Activated naive CD4-positive, alpha-beta T cell treated with anti-CD3 and anti-CD28 coated beads for 36 hours (primary cell): ENCODE data around the gene NCOA1. TPM values are rescaled to one million over a fixed set of nuclear protein-coding genes. Genes with fewer than 3 reads are reported as not detected.
"Not testable (repeated sequence)": the region's sequence is repeated elsewhere in the genome, so short reads cannot be mapped to it uniquely, and the experiment has no call there.

Experiments used
- CTCF ChIA-PET: fragments of 350-600 bp; sonication (Branson Sonifier 250); formaldehyde crosslinking; loops from one replicate; lab custom pipeline; 2021; ENCODE audit warnings: antibody characterized with exemption; lab: Charles Lee
- DNase-seq: peaks from one replicate; pipeline ENCODE4 v3.0.0-alpha.2; 2020
- H3K27ac Mint-ChIP-seq: one replicate; pipeline ENCODE4 v1.8.0; 2021; ENCODE audit warnings: mild to moderate bottlenecking, mixed read lengths
- H3K27me3 Mint-ChIP-seq: one replicate; pipeline ENCODE4 v1.8.0; 2021; ENCODE audit warnings: low read depth, mixed read lengths
- H3K36me3 Mint-ChIP-seq: one replicate; pipeline ENCODE4 v1.8.0; 2021; ENCODE audit warnings: low read depth, mixed read lengths
- H3K4me1 Mint-ChIP-seq: one replicate; pipeline ENCODE4 v1.8.0; 2021; ENCODE audit warnings: low read depth, mixed read lengths
- H3K4me3 Mint-ChIP-seq: one replicate; pipeline ENCODE4 v1.8.0; 2021; ENCODE audit warnings: mild to moderate bottlenecking, moderate library complexity, mixed read lengths
- H3K9me3 Mint-ChIP-seq: one replicate; pipeline ENCODE4 v1.8.0; 2021; ENCODE audit warnings: mixed read lengths
- intact Hi-C: fragments of 100-400 bp; cut with micrococcal nuclease; formaldehyde crosslinking; loops from one replicate; pipeline ENCODE4 v1.15.1; 2023
- total RNA-seq, 2 experiments: library from RNA; stranded (reverse); gene quantifications; one replicate each; pipeline ENCODE4 v1.2.3, GENCODE V29; 2021

Gene NCOA1
- total RNA-seq, 2 experiments from 2014 or later: 14.0 to 15.4 TPM

DNA sequence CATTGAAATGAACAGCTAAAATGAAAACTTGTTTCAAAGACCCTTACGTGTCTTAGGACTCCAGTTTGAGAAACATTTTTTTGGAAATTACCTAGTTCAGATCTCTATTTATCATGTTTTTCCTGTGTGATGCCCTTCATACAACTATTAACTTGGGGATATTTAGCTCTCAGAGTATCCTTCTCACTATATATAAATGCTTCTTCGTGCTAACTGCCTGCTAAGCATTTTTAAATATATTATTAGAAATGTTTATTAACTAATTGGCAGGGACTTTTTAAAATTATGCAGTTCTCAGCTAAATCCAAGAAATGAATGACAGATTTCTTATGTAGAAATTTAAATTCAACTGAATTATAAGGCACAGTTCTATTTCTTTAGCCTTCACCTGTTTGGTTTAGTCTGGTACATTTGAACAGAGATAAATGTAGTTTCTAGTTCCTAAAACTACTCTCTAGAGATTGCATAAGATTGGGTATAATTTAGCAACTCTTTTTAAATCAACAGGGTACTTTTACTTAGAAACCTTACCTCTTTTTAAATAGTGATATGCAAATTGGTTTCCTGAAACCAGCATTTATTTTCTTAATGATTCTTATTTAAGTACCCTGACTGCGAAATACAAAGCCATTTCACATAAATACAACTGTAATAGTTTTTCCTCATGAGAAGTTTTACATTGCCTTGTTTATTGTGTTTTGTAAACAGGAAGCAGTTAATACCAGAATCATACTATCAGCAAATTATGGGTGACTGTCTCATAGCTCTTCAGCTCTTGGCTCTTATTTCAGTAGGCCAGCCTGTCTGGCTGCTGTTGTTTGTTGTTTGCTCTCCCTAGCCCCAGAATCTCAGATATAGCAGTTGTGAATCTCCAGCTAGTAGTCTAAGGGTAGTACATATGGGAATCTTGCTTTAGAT lies 161.5 kb downstream of the NCOA1 start:
- intact Hi-C loops: no loop called here
- peaks cover 2% of the 10 kb centered on the region for H3K36me3 Mint-ChIP-seq
- CTCF ChIA-PET: no interaction called here
- no peaks in the 10 kb centered on the region for H3K27me3 Mint-ChIP-seq
- peaks cover 10% of the 10 kb centered on the region for H3K4me1 Mint-ChIP-seq
- H3K4me3 Mint-ChIP-seq: no peak overlapping the region
- no peaks in the 10 kb centered on the region for H3K9me3 Mint-ChIP-seq
- no peak for DNase-seq
- no peak overlapping the region for H3K27ac Mint-ChIP-seq

GRCh38 chr2:24657818-24658217 lies 166.8 kb downstream of the NCOA1 start:
- no peaks in the 10 kb centered on the region for H3K36me3 Mint-ChIP-seq
- DNase-seq: no peak
- peaks cover 4% of the 10 kb centered on the region for H3K4me1 Mint-ChIP-seq
- no peaks in the 10 kb centered on the region for H3K9me3 Mint-ChIP-seq
- CTCF ChIA-PET: no interaction called here
- H3K27me3 Mint-ChIP-seq: no peaks in the 10 kb centered on the region
- H3K27ac Mint-ChIP-seq: no peak overlapping the region
- no peak overlapping the region for H3K4me3 Mint-ChIP-seq
- intact Hi-C loops: no loop called here

DNA sequence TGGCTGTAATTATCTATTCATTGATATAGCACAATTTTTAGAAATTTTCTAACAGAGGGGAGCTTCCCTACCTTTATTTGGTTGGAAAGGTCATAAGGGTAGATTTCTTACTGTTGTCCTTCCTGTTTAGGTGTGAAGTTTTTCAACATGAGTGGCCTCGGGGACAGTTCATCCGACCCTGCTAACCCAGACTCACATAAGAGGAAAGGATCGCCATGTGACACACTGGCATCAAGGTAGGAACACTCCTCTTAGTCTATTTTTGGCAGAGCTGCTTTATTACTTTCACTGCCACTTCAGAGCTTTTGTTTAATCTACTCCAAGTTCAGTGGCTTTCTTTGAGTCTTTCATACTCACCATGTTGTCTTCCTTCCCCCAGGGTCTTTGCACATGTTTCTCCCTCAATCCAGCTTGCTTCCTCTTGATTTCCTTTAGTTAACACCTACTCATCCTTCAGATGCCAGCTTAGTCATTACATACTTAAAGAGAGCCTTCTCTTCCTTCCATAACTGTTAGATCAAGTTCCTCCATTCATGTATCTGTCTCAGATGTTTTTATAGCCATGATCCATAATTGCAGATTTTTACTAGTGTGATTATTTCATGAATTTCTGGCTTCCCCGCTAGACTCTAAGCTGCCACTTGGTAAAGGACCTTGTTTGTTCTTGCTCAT lies 167.6 kb downstream of the NCOA1 start:
- CTCF ChIA-PET: no interaction called here
- peaks cover 4% of the 10 kb centered on the region for H3K4me1 Mint-ChIP-seq
- H3K27me3 Mint-ChIP-seq: no peaks in the 10 kb centered on the region
- no peak overlapping the region for H3K4me3 Mint-ChIP-seq
- no peaks in the 10 kb centered on the region for H3K9me3 Mint-ChIP-seq
- no peak for DNase-seq
- peaks cover under 1% of the 10 kb centered on the region for H3K36me3 Mint-ChIP-seq
- H3K27ac Mint-ChIP-seq: no peak overlapping the region
- intact Hi-C loops: no loop called here

GRCh38 chr2:24659862-24660261 lies 168.8 kb downstream of the NCOA1 start:
- no peak overlapping the region for H3K4me3 Mint-ChIP-seq
- CTCF ChIA-PET: no interaction called here
- intact Hi-C loops: no loop called here
- no peaks in the 10 kb centered on the region for H3K9me3 Mint-ChIP-seq
- H3K27me3 Mint-ChIP-seq: no peaks in the 10 kb centered on the region
- no peak for DNase-seq
- H3K36me3 Mint-ChIP-seq: peaks cover 2% of the 10 kb centered on the region
- H3K4me1 Mint-ChIP-seq: peaks cover 4% of the 10 kb centered on the region
- H3K27ac Mint-ChIP-seq: no peak overlapping the region

- intact Hi-C loops: no loop called here
- DNase-seq: no peak
- no peaks in the 10 kb centered on the region for H3K27me3 Mint-ChIP-seq
- CTCF ChIA-PET: interaction anchor here (0.5 kb wide), 1 partner anchor 21 kb away, joined by 3 read pairs; no protein-coding TSS in a partner anchor
- peaks cover 1% of the 10 kb centered on the region for H3K4me1 Mint-ChIP-seq
- H3K4me3 Mint-ChIP-seq: no peak overlapping the region
- no peaks in the 10 kb centered on the region for H3K9me3 Mint-ChIP-seq
- H3K27ac Mint-ChIP-seq: no peak overlapping the region
- peaks cover 7% of the 10 kb centered on the region for H3K36me3 Mint-ChIP-seq
Observed at GRCh38 chr2:24667542-24667941, 176.5 kb downstream of the NCOA1 start.

GRCh38 chr2:24671230-24671629 lies 180.2 kb downstream of the NCOA1 start:
- intact Hi-C loops: no loop called here
- H3K36me3 Mint-ChIP-seq: peaks cover 8% of the 10 kb centered on the region
- H3K27ac Mint-ChIP-seq: no peak overlapping the region
- no peak for DNase-seq
- H3K4me1 Mint-ChIP-seq: peaks cover 6% of the 10 kb centered on the region
- H3K27me3 Mint-ChIP-seq: no peaks in the 10 kb centered on the region
- no peaks in the 10 kb centered on the region for H3K9me3 Mint-ChIP-seq
- no peak overlapping the region for H3K4me3 Mint-ChIP-seq
- CTCF ChIA-PET: no interaction called here

DNA sequence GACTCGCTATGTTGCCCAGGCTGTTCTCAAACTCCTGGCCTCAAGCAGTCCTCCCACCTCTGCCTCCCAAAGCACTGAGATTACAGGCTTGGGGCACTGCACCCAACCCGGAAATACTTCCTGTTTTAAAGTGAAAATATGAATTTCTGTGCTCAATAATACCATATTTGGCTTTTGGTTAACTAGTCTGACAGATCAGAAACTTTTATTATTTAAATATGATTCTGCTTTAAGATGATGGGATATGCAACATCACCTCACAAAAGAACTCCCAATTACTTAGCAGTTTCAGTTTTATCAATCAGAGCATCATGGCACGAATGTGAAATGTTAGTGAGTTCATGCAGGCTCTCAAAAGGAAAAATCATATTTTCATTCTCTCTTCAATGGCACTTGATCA lies 181.5 kb downstream of the NCOA1 start:
- intact Hi-C loops: no loop called here
- no peak overlapping the region for H3K27ac Mint-ChIP-seq
- no peak overlapping the region for H3K4me3 Mint-ChIP-seq
- H3K9me3 Mint-ChIP-seq: no peaks in the 10 kb centered on the region
- H3K36me3 Mint-ChIP-seq: peaks cover 13% of the 10 kb centered on the region
- DNase-seq: peak; percentile 14
- no peaks in the 10 kb centered on the region for H3K27me3 Mint-ChIP-seq
- peaks cover 6% of the 10 kb centered on the region for H3K4me1 Mint-ChIP-seq
- CTCF ChIA-PET: no interaction called here

GRCh38 chr2:24675338-24675737 lies 184.3 kb downstream of the NCOA1 start:
- H3K27me3 Mint-ChIP-seq: no peaks in the 10 kb centered on the region
- peaks cover 18% of the 10 kb centered on the region for H3K36me3 Mint-ChIP-seq
- CTCF ChIA-PET: no interaction called here
- intact Hi-C loops: no loop called here
- H3K4me3 Mint-ChIP-seq: no peak overlapping the region
- H3K4me1 Mint-ChIP-seq: peaks cover 6% of the 10 kb centered on the region
- no peaks in the 10 kb centered on the region for H3K9me3 Mint-ChIP-seq
- DNase-seq: no peak
- no peak overlapping the region for H3K27ac Mint-ChIP-seq

GRCh38 chr2:24676493-24676892 lies 185.4 kb downstream of the NCOA1 start:
- Mint-ChIP-seq H3K27ac (no peak overlapping the region), H3K36me3 (peaks cover 19% of the 10 kb centered on the region), H3K9me3 (no peaks in the 10 kb centered on the region), H3K4me1 (peaks cover 6% of the 10 kb centered on the region), H3K27me3 (no peaks in the 10 kb centered on the region), H3K4me3 (no peak overlapping the region)
- CTCF ChIA-PET: no interaction called here
- no peak for DNase-seq
- intact Hi-C loops: no loop called here

GRCh38 chr2:24678066-24678465 lies 187.0 kb downstream of the NCOA1 start:
- H3K4me1 Mint-ChIP-seq, H3K4me3 Mint-ChIP-seq, DNase-seq, H3K27me3 Mint-ChIP-seq, intact Hi-C loops, H3K9me3 Mint-ChIP-seq, H3K27ac Mint-ChIP-seq, CTCF ChIA-PET: not testable (repeated sequence)
- H3K36me3 Mint-ChIP-seq: peaks cover 19% of the 10 kb centered on the region

GRCh38 chr2:24680196-24680595 lies 189.1 kb downstream of the NCOA1 start:
- Mint-ChIP-seq H3K4me3 (no peak overlapping the region), H3K27me3 (no peaks in the 10 kb centered on the region), H3K9me3 (no peaks in the 10 kb centered on the region), H3K4me1 (no peaks in the 10 kb centered on the region), H3K27ac (no peak overlapping the region), H3K36me3 (peaks cover 17% of the 10 kb centered on the region)
- intact Hi-C loops: no loop called here
- DNase-seq: no peak
- CTCF ChIA-PET: no interaction called here

DNA sequence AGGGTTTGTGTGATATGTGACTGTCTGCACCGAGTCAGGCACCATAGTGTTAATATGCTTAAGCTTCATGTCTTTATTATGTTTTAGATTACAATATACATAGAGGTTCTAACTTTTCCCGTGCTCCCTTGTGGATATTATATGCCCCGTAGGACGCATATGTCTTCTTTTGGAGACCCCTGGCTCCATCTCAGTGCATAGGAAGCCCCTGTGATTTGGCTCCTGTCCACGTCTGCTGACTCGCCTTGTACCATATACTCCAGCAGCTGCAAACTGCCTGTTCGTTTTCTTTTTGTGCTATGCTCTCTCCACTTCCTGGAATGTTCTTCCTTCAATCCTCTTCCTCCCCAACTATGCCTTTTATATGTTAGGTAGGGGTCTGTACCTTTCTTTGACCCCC lies 191.2 kb downstream of the NCOA1 start:
- H3K36me3 Mint-ChIP-seq: peaks cover 15% of the 10 kb centered on the region
- H3K4me1 Mint-ChIP-seq: no peaks in the 10 kb centered on the region
- intact Hi-C loops: no loop called here
- H3K27ac Mint-ChIP-seq: no peak overlapping the region
- no peak for DNase-seq
- H3K9me3 Mint-ChIP-seq: no peaks in the 10 kb centered on the region
- CTCF ChIA-PET: no interaction called here
- H3K4me3 Mint-ChIP-seq: no peak overlapping the region
- H3K27me3 Mint-ChIP-seq: no peaks in the 10 kb centered on the region

DNA sequence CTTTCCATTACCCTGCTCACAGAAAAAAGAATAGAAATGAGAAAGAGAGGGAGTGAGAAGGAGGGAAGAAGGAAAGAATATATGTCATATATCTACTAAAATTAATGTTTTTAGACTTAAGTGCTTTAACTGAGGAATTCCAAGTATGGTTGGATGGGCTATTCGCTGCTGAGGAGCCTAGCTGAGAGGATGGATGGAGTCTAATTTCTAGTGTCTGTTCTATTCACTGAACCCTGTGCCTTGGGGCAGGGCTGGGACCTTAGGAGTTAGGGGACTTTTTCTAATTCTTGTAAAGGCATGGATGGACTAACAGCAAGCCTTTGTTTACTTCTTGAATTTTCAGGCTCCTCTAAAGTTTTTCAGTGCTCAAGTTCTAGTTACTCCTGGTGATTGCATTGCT lies 192.4 kb downstream of the NCOA1 start:
- Mint-ChIP-seq H3K4me1 (no peaks in the 10 kb centered on the region), H3K36me3 (peaks cover 12% of the 10 kb centered on the region), H3K27ac (no peak overlapping the region), H3K4me3 (no peak overlapping the region), H3K27me3 (no peaks in the 10 kb centered on the region), H3K9me3 (no peaks in the 10 kb centered on the region)
- intact Hi-C loops: no loop called here
- DNase-seq: no peak
- CTCF ChIA-PET: interaction anchor here (0.6 kb wide), 1 partner anchor 576 kb away, joined by 4 read pairs; no protein-coding TSS in a partner anchor
